Panc1 (cell line): ENCODE data around the gene HTR3D.

Source experiments
- CTCF ChIP-seq: fragments of 450-650 bp; IDR thresholded peaks from 2 replicates; pipeline ENCODE4 v1.5.1; 2017; ENCODE audit warnings: mild to moderate bottlenecking
- POLR2AphosphoS5 ChIP-seq: IDR thresholded peaks from 2 replicates; pipeline ENCODE4 v1.6.1; 2012; ENCODE audit warnings: mild to moderate bottlenecking, low read depth, low read length, moderate library complexity
- REST ChIP-seq, 2 experiments: IDR thresholded peaks; 2 replicates each; pipeline ENCODE4 v1.6.1; 2011 to 2012; ENCODE audit warnings: low read depth in 2 of 2, control low read depth in 1 of 2, low read length in 1 of 2, mild to moderate bottlenecking in 1 of 2, moderate library complexity in 1 of 2; ENCODE audit not compliant: insufficient read depth in 1 of 2

GRCh38 chr3:184029443-184029842 is 2.1 kb upstream of the HTR3D start:
- TF ChIP-seq CTCF (no peak), REST (IDR thresholded peaks at IDR 0.05; ENCODE audit: insufficient read depth in 1 of 2, low read depth in 2 of 2, low read length in 1 of 2) (no peak), POLR2AphosphoS5 (no peak)
